Measurements from ENCODE around the gene GNPNAT1. TPM values are rescaled to one million over a fixed set of nuclear protein-coding genes. Genes with fewer than 3 reads are reported as not detected.

Gene GNPNAT1
- total and polyA plus RNA-seq, 2 of the 4 experiments (the other 2 are of a cell fraction) = 19.4 to 30.5 TPM

GRCh38 chr14:52740751-52741150, 50.7 kb downstream of the GNPNAT1 start:
- TF ChIP-seq CEBPB (IDR thresholded peaks at IDR 0.05; ENCODE audit: low read depth, low read length) = no peak
- no peak for TF ChIP-seq MAFK (IDR thresholded peaks at IDR 0.05; ENCODE audit: low read depth, low read length)
- TF ChIP-seq MXI1 (IDR thresholded peaks at IDR 0.05; ENCODE audit: borderline replicate concordance, low read depth, low read length) = no peak
- no peak for TF ChIP-seq USF2 (IDR thresholded peaks at IDR 0.05; ENCODE audit: low read depth, low read length)
- TF ChIP-seq SMC3 (IDR thresholded peaks at IDR 0.05; ENCODE audit: low read depth, low read length) = no peak
- no peak for TF ChIP-seq RCOR1 (IDR thresholded peaks at IDR 0.05; ENCODE audit: insufficient replicate concordance, low read length)
- no peak for TF ChIP-seq CTCF (conservative IDR thresholded peaks at IDR 0.05; ENCODE audit: low read depth, low read length)
- POLR2A ChIA-PET (ENCODE audit: unreplicated experiment) = no interaction called here
- H4K5ac ChIP-seq (ENCODE audit: low read depth, low read length) = no peak overlapping the region
- CTCF ChIA-PET = no interaction called here
- H3K23ac ChIP-seq (ENCODE audit: low read depth, low read length) = no peak overlapping the region
- no peak overlapping the region for H2BK20ac ChIP-seq (ENCODE audit: low read depth, low read length)
- H2AK5ac ChIP-seq (ENCODE audit: low read depth, low read length) = no peak overlapping the region
- no peak overlapping the region for H2BK15ac ChIP-seq (ENCODE audit: low read depth, low read length)
- WGBS, 2 experiments (ENCODE audit: extremely low coverage in 2 of 2, insufficient read length in 1 of 2) = no CpG with 5 or more reads among the region's 1 CpG
- peaks cover 4% of the 10 kb centered on the region; the same call in 1 of the 2 replicates for H3K36me3 ChIP-seq (ENCODE audit: control insufficient read depth, insufficient read depth, low read length)
- no peak overlapping the region for H2AFZ ChIP-seq (replicated peaks; ENCODE audit: low read length, poor library complexity)
- H3K9me1 ChIP-seq (ENCODE audit: insufficient read depth, low read length) = no peaks in the 10 kb centered on the region
- H3K9ac ChIP-seq (ENCODE audit: low read depth, low read length) = no peak overlapping the region
- H4K91ac ChIP-seq (ENCODE audit: insufficient read depth, low read depth, low read length) = no peak overlapping the region
- no peaks in the 10 kb centered on the region; the same call in 1 of the 2 replicates for H4K20me1 ChIP-seq (ENCODE audit: insufficient read depth, low read length)
- H3K4me3 ChIP-seq (ENCODE audit: insufficient read depth, low read depth, low read length) = no peak overlapping the region
- no TSS peak for BruUV-seq (replicated peaks)
- H3K27ac ChIP-seq (ENCODE audit: insufficient read depth, low read length) = no peak overlapping the region
- in situ Hi-C loops (cut with MboI; ENCODE audit: low sequenced_read_pairs) (no loop called here), intact Hi-C loops (cut with micrococcal nuclease) (loop anchor here (10.0 kb wide), 1 partner anchor 414 kb away; the partner anchor contains the start of gene DDHD1), dilution Hi-C loops (cut with HindIII; ENCODE audit: low sequenced_read_pairs, unreplicated experiment) (no loop called here)
- H2AK9ac ChIP-seq (replicated peaks; ENCODE audit: low read depth, low read length, poor library complexity) = no peak overlapping the region
- ATAC-seq (ENCODE audit: low read depth) = no peak
- H3K27me3 ChIP-seq (ENCODE audit: control insufficient read depth, insufficient read depth, low read length) = no peaks in the 10 kb centered on the region
- H3K4me1 ChIP-seq (ENCODE audit: control insufficient read depth, insufficient read depth, low read length) = peaks cover 6% of the 10 kb centered on the region
- H3K18ac ChIP-seq (ENCODE audit: low read depth, low read length) = no peak overlapping the region
- H3K14ac ChIP-seq (replicated peaks; ENCODE audit: low read depth, low read length) = no peak overlapping the region
- no peak overlapping the region for H4K8ac ChIP-seq (ENCODE audit: low read depth in 2 of 2, low read length in 2 of 2)
- no peak overlapping the region for H2BK5ac ChIP-seq (ENCODE audit: low read depth, low read length, poor library complexity, severe bottlenecking)
- no peak overlapping the region for H3K4ac ChIP-seq (ENCODE audit: low read depth, low read length)
- peaks cover 11 to 42% of the 10 kb centered on the region in 2 experiments; a peak in 3 of 4 replicates for H3K79me1 ChIP-seq (ENCODE audit: low read depth in 1 of 2, low read length in 2 of 2)
- no peak overlapping the region for H3K4me2 ChIP-seq (ENCODE audit: low read depth, low read length)
- H3K9me3 ChIP-seq (ENCODE audit: control insufficient read depth, insufficient read depth, low read length) = no peaks in the 10 kb centered on the region
- H2BK120ac ChIP-seq (ENCODE audit: low read depth, low read length) = no peak overlapping the region
- no peak for DNase-seq
- H3K56ac ChIP-seq (ENCODE audit: extremely low read depth, insufficient read depth, low read length) = no peak overlapping the region

Measured in IMR-90 (cell line).